Activated CD4-positive, alpha-beta T cell treated with anti-CD3 and anti-CD28 coated beads, Interleukin-2, amount 50 U/mL, for 24 hours (primary cell): Measurements from ENCODE around the gene EMP2.
"Not testable (repeated sequence)": the region's sequence is repeated elsewhere in the genome, so short reads cannot be mapped to it uniquely, and the experiment has no call there.

ENCODE experiments used
- DNase-seq, 2 donors: peaks; one replicate each; pipeline ENCODE4 v3.0.0-alpha.2; 2020; ENCODE audit warnings: low read depth in 1 of 2, low spot score in 1 of 2

Gene EMP2

DNA sequence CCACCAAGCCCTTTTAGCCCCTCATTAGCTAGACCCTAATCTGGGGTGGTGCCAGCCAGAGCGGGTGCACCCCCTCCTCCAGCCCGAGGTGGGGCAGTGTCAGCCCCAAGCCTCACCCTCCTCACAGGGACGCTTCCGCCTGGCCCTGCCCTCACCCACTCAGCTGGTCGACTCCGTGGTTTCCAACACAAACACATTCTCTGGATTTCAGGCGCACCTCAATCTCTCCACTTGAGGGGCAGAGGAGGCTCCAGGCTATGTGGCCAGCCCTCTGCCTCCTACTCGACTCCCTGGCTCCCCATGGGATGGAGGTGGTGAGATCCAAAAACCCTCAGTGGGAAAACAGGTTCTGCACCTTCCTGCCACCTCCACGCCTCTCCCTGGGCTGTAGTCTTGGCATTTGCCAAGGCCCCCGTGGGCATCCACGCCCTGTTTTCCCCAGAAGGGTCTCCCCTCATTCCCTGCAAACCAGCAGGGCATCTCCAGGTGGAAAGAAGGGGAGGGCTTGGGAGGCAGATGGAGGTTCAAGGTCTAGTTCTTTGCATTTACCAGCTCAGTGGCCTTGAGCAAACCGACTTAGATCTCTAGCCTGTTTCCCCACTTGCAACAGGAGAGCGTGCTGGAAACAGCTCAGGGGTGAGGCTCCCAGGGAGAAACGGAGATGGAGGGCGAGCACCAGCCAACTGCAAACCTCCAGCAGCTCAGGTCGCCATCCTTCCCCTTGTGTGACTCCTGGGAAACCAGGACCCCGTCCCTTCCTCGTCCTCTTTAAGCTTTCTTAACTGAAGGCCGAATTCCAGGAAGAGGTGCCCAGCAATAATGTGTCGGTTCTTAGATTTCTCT is 1.7 kb downstream of the EMP2 start:
- no peak for DNase-seq

DNA sequence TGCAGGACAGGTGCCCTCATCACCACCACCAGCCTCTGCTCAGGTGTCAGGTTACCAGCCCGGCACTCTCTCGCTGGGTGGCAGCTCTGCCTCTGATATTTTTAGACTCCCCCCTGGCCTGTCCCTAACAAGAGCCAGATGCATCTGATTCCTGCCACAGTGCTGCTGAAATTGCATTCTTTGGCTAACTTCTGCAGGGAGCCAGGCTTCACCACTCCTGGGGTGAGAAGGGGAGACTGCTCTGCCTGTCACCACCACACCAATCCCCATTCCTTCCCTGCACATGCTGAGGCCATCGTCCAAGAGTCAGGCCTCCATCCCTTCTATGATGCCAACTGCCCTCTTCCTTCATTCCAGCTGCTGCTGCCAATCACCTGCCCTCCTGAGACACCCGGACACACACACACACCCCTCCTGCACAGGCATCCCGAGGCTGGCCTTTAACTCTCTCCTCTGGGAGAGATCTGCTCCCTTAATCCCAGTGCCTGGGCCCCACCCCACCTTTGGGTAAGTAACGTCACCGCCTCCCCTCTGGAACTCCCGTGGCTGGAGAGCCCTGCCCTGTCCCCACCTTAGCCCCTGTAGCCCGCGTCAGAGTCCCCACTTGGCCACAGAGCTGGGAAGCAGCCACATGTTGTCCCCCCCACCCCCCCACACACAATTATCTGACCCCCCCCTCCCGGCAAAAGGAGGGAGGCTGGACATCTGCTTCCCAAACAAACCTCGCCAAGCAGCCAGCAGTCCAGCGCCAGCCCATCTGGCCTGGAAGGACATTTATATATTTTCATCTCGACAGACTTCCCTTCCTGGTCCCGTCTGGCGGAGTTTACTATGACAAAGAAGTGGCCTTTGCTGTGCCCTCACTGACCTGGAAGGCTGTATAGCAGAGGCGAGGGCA is 2.8 kb downstream of the EMP2 start:
- no peak for DNase-seq

DNA sequence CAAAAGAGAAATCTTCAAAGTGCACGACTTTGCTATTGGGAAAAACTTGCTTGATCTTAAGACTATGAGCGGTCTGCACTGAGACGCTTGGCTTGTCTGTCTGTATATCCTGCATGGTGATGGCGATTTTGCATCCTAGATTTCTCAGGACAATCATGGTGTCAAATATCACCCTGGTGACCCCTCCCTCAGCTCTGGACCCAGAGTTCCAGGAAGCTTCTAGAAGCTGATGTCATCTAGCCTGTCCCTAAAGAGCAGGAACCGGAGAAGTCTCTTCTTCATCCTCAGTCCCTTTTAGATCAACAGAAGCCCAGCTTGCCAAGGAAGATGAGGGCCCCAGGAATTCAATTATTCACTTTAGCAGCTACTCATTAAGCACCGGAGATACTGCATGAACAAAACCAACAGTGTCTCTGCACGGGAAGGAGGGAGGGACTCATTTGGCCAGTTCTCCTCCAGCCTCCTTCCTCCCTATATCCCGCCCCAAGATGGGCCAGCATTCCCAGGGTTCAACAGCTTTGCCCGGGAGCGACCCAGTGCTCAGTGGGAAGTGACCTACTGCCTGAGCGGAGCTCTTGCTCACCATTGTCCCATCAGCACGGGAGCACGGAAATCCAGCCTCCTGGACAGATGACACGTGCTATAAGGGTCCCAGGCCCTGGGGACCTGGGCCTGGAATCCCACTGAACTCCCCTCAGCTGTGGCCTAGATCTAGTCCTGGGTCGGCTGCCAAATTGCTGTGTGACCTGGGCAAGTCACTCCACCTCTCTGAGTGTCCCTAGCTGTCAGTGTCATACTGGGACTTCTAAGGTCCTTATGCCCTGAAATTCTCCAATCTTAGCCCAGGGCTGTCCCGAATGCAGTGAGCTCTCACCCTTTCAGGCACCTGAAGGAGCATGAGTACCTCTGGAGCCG is 3.8 kb downstream of the EMP2 start:
- DNase-seq, result no peak

DNA sequence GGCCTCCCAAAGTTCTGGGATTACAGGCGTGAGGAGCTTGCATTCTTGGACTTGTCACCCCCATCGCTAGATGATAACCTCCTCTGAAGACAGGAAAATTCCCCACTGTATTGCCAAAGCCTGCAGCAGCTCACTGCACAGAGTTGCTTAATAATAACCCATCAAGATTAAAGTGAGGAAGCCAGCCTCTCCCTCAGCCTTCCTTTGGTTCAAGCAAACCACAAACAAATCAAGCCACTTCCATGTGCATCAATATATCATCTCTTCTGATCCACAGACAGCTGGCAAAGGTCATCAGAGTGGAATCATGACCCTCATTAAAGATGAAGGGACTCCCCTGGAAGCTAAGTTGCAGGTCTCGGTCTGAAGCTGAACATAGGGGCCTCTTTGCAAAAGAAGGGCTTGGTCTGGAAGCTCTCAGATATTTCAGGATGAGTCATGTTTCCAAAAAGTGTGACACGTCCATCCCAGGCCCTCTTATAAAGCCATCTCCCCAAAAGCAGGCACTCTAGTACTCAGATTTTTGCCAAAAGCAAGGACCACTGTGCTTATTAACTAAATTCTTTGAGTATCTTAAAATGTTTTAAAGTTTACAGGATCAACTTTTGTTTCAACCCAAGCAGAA is 4.8 kb downstream of the EMP2 start:
- DNase-seq, result no peak

DNA sequence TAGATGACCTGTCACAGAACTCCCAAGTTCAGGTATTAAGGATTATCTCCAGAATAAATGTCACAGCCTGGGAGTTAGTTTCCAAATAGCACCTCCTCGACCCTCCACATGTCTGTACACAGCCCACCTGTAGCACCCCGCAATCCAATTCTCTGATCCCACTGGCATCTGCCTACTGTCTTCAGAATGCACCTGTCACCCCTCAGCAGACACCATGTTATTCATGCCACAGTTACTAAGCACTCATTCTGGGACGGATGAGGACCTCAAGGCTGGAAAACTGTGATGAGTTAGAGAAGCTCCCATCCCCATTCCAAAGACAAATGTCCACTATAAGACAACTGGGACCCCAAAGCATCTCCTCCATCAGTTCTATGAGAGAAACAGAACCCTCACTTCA is 7.8 kb downstream of the EMP2 start:
- no peak for DNase-seq

DNA sequence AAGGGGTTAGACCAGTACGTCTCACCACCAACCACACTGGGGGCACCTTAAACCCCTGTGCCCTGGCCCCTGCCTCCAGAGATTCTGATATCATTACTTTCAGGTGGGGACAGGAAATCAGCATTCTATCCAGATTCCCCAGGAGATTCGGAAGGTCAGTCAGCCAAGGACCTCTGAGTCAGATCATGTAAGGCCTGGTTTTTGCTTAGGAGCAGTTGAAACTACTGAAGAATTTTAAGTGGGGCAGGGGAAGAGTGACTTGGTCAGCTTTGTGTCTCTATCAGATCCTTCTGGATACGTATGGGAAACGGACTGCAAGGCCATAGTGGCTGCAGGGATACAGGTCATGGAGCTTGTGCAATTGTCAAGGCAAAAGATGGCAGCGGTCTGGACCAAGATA is 9.0 kb downstream of the EMP2 start:
- DNase-seq, result no peak

DNA sequence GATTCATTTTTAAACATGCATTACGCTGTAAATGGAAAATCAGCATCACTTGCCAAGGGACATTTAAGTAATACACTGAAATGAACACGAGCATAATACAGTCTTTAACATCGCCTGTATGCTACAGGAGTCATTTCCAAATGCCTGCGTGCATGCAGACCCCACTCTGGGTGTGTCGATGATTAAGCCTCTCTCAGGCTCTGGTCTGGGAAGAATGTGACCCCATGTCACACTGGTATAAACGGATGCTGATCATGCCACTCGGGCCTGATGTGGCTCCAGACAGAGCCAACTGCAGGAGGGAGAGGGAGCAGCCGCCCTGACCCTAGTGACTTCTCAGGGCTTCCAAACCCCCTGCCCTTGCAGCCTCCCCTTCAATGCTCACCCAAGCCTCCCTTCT is 10.8 kb downstream of the EMP2 start:
- no peak for DNase-seq

DNA sequence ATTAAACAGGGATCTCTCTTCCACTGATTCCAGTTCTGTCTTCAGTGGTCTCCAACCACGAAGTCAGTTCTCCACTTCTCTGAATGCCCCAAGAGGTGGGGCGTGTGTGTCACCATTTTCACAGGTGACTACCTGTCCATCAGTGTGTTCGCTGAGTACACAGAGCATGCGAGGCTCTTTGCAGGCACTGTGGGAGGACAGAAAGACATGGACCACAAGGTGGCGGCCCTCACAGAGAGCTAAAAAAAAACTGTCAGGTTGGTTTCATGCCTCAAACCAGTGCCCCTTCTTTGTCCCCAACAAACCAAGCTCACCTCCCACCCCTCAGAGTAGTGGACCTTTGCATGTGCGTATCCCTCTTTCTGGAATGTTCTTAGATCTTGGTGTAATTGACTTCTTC is 13.8 kb downstream of the EMP2 start:
- DNase-seq, result no peak

DNA sequence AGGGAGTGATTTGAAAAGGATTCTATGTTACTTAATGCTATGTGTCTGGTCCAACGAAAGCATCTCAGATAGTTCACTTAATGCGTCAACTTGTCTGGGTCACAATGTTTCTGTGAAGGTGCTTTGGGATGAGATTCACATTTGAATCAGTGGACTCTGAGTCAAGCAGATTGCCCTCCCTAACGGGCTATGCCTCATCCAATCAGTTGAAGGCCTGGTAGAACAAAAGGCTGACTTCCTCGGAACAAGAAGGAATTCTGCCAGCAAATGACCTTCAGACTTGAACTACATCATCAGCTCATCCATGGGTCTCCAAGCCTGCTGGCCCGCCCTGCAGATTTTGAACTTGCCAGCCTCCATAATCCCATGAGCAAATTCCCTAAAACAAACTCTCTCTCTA is 15.2 kb downstream of the EMP2 start:
- no peak for DNase-seq

DNA sequence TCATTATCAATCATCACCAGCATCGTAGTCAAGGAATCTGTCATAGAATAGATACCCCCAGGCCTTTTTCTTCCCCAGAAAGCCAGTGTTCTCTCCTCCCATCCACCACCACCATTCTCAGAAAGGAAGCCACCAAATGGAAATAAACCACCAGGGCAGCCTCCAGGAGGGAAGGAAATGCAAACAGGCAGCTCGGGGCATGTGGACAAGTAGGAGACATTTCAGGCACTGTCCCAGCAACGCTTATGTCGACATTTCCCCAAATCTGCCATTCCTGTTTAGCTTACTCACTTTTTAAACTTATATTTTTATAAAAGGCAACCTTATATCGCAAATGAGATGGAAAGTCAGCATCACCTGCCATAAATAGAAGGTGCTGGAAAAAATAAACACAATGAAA is 15.8 kb downstream of the EMP2 start:
- no peak for DNase-seq

DNA sequence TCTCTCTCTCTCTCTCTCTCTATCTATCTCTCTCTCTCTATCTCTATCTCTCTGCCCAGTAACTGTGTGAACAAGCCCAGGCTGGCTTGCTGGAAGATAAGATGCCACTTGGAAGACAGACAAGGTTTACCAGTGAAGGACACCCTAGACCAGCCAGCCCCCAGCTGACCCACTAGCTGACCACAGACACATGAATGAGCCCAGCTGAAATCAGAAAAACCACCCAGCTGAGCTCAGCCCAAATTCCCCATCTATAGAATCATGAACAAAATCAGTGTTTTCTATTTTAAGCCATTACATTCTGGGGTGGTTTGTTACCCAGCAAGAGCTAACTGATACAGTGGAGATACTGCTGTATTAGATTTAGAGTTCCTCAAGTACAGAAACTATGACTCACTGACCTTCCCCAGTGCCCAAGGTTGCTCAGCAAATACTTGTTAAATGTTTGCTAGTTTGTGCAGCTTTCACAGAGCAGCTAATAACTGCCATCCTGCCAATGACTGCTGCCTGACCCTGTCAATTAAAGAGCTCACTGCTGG is 18.0 kb downstream of the EMP2 start:
- no peak for DNase-seq

DNA sequence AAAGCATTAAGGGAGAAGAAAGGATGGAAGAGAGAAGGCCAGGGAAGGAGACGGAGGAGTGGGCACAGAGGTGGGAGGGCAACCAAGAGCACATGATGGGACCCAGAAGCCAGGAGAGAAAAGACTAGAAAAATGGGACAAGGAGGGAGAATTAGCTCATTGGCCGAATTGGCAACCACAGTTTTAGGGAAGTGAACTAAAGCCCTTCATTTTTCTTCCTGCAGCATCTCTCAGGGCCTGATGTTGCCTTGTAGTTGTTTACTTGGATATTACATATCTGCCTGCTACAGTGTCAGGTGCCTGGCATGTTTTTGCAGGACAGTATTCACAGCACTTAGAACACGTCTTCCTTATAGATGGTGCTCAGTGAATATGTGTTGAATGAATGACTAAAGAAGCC is 19.0 kb downstream of the EMP2 start:
- DNase-seq, result no peak

DNA sequence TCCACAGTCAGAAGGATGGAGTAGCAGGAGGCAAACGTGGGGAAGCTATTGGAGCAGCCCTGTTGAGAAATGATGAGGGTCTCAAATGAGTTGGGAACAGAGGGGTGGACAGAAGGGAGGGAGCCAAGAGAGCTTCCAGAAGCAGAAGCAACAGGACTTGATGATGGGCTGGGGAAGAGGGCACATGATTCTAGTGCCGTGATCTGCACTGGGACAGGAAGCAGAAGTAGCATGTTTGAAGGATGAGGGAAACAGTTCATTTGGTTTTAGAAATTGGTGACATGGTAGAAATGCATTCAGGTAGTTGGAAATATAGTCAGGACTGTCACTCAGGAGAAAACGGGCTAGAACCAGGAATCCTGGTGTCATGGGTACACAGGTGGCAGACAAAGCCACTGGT is 19.4 kb downstream of the EMP2 start:
- DNase-seq, result no peak

DNA sequence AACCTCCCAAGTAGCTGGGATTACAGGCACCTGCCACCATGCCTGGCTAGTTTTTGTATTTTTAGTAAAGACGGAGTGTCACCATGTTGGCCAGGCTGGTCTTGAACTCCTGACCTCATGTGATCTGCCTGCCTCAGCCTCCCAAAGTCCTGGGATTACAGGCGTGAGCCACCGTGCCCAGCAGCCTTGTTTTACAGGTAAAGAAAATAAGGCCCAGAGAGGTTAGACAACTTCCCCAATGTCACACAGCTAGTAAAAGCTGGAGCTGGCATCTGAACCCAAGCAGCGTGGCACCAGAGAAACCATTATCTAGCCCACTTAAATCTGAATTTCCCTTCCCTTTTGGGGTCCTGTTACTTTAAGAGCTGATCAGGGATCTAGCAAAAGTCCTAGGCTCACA is 20.6 kb downstream of the EMP2 start:
- not testable (repeated sequence) for DNase-seq

DNA sequence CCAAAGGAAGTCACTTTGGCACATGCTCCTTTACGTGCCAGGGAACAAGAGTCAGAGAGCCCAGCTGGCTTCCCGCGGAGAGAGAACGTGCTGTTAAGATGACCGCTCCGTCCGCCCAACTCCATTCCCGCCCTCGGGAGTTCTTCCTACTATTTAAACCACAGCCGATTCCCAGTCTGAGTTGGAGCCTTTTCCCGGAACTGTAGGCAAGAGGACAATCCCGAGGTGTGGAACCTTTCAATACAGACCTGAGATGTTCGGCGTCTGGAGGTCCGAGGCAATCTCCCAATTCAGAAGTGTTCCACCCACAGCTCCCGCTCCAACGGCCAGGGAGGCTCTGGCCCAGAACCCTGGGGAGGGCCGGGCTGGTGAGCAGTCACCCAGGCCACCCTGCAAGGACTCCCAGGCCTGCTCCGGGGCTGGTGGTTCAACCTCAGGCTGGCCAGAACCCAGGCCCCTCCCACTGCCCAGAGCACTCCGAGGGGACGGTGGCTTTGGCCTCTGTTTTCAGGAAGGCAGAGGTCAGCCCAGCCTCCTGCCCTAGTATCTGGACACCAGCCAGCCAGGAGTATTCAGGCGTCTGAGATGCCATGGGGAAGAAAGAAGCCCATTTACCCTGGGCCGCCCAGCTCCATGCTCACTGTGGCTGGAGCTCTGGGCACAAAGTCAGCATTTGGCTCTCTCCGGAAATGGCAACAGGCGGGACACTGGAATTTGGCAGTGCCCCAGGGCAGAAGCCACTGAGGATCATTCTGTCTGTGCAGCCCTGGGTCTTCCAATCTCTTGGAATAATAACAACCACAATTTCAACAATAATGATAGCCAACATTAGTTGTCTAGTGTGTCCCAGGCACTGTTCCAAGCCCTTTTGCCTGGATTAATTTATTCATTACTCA is 21.4 kb downstream of the EMP2 start:
- DNase-seq, result no peak

DNA sequence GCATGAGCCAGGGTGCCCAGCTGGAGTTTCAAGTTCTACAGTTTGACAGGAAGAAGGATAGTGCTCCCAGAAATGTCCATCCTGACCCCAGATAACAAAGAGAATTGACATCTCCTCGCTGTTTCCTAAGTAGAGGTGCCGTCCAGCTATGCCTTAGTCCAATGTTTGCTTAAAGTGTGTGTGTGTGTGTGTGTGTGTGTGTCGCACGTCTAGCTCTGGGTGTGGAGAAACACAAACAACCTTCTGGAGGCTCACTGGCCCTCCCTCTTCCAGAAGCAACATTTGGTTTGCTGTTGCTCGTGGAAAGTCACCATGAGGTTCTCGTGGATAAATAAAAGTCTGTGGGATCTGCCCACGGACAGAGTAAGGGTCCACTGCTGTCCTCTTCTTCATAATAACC is 22.1 kb downstream of the EMP2 start:
- no peak for DNase-seq

DNA sequence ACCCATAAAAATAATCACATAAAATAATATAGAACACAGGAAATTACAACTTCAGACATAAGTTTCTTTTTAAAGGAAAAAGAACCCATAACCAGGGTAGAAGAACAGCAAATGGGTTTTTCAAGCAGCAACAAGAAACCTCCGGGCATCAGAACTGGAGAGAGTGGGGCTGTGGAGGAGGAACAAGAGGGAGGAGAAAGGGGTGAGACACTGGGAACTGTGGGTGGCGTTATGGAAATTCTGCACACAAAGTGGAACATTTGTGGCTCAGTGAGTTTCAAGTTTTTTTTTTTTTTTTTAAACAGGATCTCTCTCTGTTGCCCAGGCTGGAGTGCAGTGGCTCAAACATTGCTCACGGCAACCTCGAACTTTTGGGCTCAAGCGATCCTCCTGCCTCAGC is 22.6 kb downstream of the EMP2 start:
- no peak for DNase-seq

DNA sequence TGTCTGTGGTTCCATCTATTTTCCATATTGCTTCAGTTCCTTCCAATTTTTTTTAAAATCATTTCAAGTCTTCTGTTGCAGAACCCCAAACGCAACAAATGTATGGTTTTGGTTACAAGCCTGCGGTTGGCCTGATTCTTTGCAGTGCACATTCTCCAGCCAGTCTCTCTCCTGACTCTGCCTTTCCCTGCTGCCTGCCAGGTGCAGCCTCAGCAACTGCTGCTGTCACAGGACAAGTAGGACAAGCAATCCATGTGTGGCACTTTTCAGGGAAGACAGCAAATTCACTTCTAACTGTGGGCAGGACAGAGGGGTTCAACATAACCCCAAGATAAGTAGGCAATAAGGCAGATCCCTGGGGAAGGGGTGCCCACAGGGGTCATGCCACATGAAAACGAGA is 24.2 kb downstream of the EMP2 start:
- no peak for DNase-seq

DNA sequence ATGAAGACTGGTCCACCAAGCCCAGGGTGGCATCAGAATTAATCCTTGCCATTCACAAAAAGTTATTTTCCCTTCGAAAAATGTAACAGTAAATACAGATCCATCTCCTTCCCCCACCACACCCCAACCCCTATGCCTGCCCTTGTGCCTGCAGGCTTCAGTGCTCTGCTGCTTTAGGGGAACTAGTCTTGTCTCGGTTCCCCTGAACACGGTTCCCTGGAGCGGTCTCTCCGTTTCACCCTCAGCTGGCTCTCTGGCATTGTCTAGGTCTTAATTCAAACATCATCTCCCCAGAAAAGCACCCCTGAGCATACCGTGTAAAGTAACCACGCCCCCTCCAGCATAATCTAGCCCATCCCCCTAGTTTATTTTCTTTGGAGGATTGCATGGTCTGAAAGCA is 25.8 kb downstream of the EMP2 start:
- DNase-seq, result no peak
